SK-N-SH (cell line): ENCODE measurements around the gene PCYT1A. TPM values are rescaled to one million over a fixed set of nuclear protein-coding genes. Genes with fewer than 3 reads are reported as not detected.

ENCODE experiments used
- CTCF ChIA-PET: fragments of 300-600, 350-600 bp; formaldehyde crosslinking; extraction: SDS; loops from one replicate; lab custom pipeline; 2021; lab: Yijun Ruan, JAX
- POLR2A ChIA-PET: fragments of 350-600 bp; sonication (Branson Sonifier 250); formaldehyde crosslinking; extraction: SDS; loops from one replicate; lab custom pipeline; 2020; ENCODE audit warnings: antibody characterized with exemption, inconsistent platforms; lab: Yijun Ruan, JAX
- DNase-seq: peaks from one replicate; pipeline ENCODE4 v3.0.0; 2012
- H2AFZ ChIP-seq: fragments of 200-600 bp; sonication (generic); 2 replicates; pipeline ENCODE4 v1.8.1; 2016; ENCODE audit warnings: antibody characterized with exemption, mild to moderate bottlenecking, low read depth
- H3F3A ChIP-seq: fragments of 200-600 bp; sonication (generic); replicated peaks from 2 replicates; pipeline ENCODE3; 2016; ENCODE audit warnings: antibody characterized with exemption, mild to moderate bottlenecking; ENCODE audit not compliant: insufficient read depth
- H3K27ac ChIP-seq, 2 experiments: fragments of 200-500 bp in 1 of 2; fragments of 200-600 bp in 1 of 2; sonication (Bioruptor generic) in 1 of 2; sonication (generic), shearing (Covaris generic) in 1 of 2; 2 replicates each; pipeline versions ENCODE4 v1.5.1 to v1.6.1; 2014 to 2016; ENCODE audit warnings: low read depth in 2 of 2, inconsistent platforms in 1 of 2, low read length in 1 of 2, mild to moderate bottlenecking in 1 of 2, mixed read lengths in 1 of 2
- H3K27me3 ChIP-seq: fragments of 200-600 bp; sonication (generic), shearing (Covaris generic); 2 replicates; pipeline ENCODE4 v1.6.1; 2016; ENCODE audit warnings: mixed run types; ENCODE audit not compliant: insufficient read depth
- H3K36me3 ChIP-seq, 2 experiments: fragments of 200-500 bp in 1 of 2; fragments of 200-600 bp in 1 of 2; sonication (Bioruptor generic) in 1 of 2; sonication (generic) in 1 of 2; replicated peaks in 1 of 2; 2 replicates each; pipeline versions ENCODE3 to v1.5.1; 2014 to 2016; ENCODE audit warnings: low read length in 1 of 2, mild to moderate bottlenecking in 1 of 2; ENCODE audit not compliant: insufficient read depth in 2 of 2, control insufficient read depth in 1 of 2
- H3K4me1 ChIP-seq, 2 experiments: fragments of 200-500 bp in 1 of 2; fragments of 200-600 bp in 1 of 2; sonication (Bioruptor generic) in 1 of 2; sonication (generic), shearing (Covaris generic) in 1 of 2; 2 replicates each; pipeline versions ENCODE4 v1.5.1 to v1.6.1; 2014 to 2016; ENCODE audit warnings: low read depth in 1 of 2, low read length in 1 of 2, mixed run types in 1 of 2; ENCODE audit not compliant: insufficient read depth in 2 of 2, control insufficient read depth in 1 of 2
- H3K4me2 ChIP-seq: fragments of 200-600 bp; sonication (generic), shearing (Covaris generic); 2 replicates; pipeline ENCODE4 v1.6.1; 2017; ENCODE audit warnings: mixed run types
- H3K4me3 ChIP-seq, 2 experiments: fragments of 200-500 bp in 1 of 2; fragments of 200-600 bp in 1 of 2; sonication (Bioruptor generic) in 1 of 2; sonication (generic), shearing (Covaris generic) in 1 of 2; 2 replicates each; pipeline versions ENCODE4 v1.5.1 to v1.8.1; 2014 to 2016; ENCODE audit warnings: low read depth in 2 of 2, inconsistent platforms in 1 of 2, low read length in 1 of 2, mild to moderate bottlenecking in 1 of 2, mixed read lengths in 1 of 2, moderate library complexity in 1 of 2
- H3K79me2 ChIP-seq: fragments of 200-600 bp; sonication (generic); 2 replicates; pipeline ENCODE4 v1.8.1; 2017; ENCODE audit warnings: mild to moderate bottlenecking; ENCODE audit not compliant: insufficient read depth
- H3K9ac ChIP-seq: fragments of 200-600 bp; sonication (generic); 2 replicates; pipeline ENCODE4 v1.6.1; 2017; ENCODE audit warnings: mixed run types
- H3K9me2 ChIP-seq: fragments of 200-600 bp; sonication (generic); 2 replicates; pipeline ENCODE4 v1.6.1; 2017; ENCODE audit warnings: mixed run types
- H3K9me3 ChIP-seq: fragments of 200-600 bp; sonication (generic); 2 replicates; pipeline ENCODE4 v1.6.1; 2017; ENCODE audit warnings: mixed run types, mild to moderate bottlenecking, moderate library complexity
- H4K20me1 ChIP-seq: fragments of 200-600 bp; sonication (generic); 2 replicates; pipeline ENCODE4 v1.6.1; 2017; ENCODE audit warnings: mild to moderate bottlenecking, mixed run types; ENCODE audit not compliant: insufficient read depth
- CHD2 ChIP-seq: fragments of 150-350 bp; IDR thresholded peaks from 2 replicates; pipeline ENCODE4 v1.6.1; 2018; ENCODE audit warnings: low read length; ENCODE audit not compliant: partially characterized antibody
- CTCF ChIP-seq: fragments of 200-600 bp; sonication (generic); IDR thresholded peaks from 2 replicates; pipeline ENCODE4 v1.6.1; 2017; ENCODE audit warnings: antibody characterized with exemption, mild to moderate bottlenecking, moderate library complexity
- EP300 ChIP-seq, 2 experiments: IDR thresholded peaks; 2 replicates each; pipeline versions ENCODE4 v1.4.0 to v1.6.1; 2012; ENCODE audit warnings: borderline replicate concordance in 1 of 2, low read depth in 1 of 2, low read length in 1 of 2
- EZH2phosphoT487 ChIP-seq: fragments of 200-600 bp; sonication (generic); IDR thresholded peaks from 2 replicates; pipeline ENCODE4 v1.6.1; 2017; ENCODE audit warnings: low read depth, mixed run types, mild to moderate bottlenecking, antibody characterized with exemption, moderate library complexity, borderline replicate concordance
- FOXM1 ChIP-seq: IDR thresholded peaks from 2 replicates; pipeline ENCODE4 v1.4.0; 2012; ENCODE audit warnings: low read depth, mild to moderate bottlenecking
- GATA2 ChIP-seq: sonication (generic); formaldehyde crosslinking; IDR thresholded peaks from 2 replicates; pipeline ENCODE4 v1.5.0; 2020; ENCODE audit warnings: mild to moderate bottlenecking, missing genetic modification reagents
- JUND ChIP-seq: IDR thresholded peaks from 2 replicates; pipeline ENCODE4 v1.4.0; 2012
- MXI1 ChIP-seq: IDR thresholded peaks from 2 replicates; pipeline ENCODE4 v1.6.1; 2012; ENCODE audit warnings: mild to moderate bottlenecking, low read depth, low read length, improper control_type of control experiment
- NFIC ChIP-seq: IDR thresholded peaks from 2 replicates; pipeline ENCODE4 v1.4.0; 2012; ENCODE audit warnings: borderline replicate concordance
- NRF1 ChIP-seq: IDR thresholded peaks from 2 replicates; pipeline ENCODE4 v1.6.1; 2012; ENCODE audit warnings: low read depth, mild to moderate bottlenecking, low read length
- PBX3 ChIP-seq: IDR thresholded peaks from 2 replicates; pipeline ENCODE4; 2012
- RAD21 ChIP-seq: IDR thresholded peaks from 2 replicates; pipeline ENCODE4 v1.6.1; 2012; ENCODE audit warnings: mild to moderate bottlenecking, low read length
- REST ChIP-seq: IDR thresholded peaks from 2 replicates; pipeline ENCODE4 v1.6.1; 2012; ENCODE audit warnings: mild to moderate bottlenecking, low read depth, low read length, moderate library complexity
- RFX5 ChIP-seq: IDR thresholded peaks from 2 replicates; pipeline ENCODE4 v1.6.1; 2012; ENCODE audit warnings: mild to moderate bottlenecking, improper control_type of control experiment, low read length
- SIN3A ChIP-seq: IDR thresholded peaks from 2 replicates; pipeline ENCODE4 v1.6.1; 2012; ENCODE audit warnings: low read depth, mild to moderate bottlenecking, low read length, moderate library complexity, borderline replicate concordance
- SMC3 ChIP-seq: IDR thresholded peaks from 2 replicates; pipeline ENCODE4 v1.6.1; 2012; ENCODE audit warnings: low read depth, low read length, improper control_type of control experiment
- TEAD4 ChIP-seq: IDR thresholded peaks from 2 replicates; pipeline ENCODE4 v1.4.0; 2012; ENCODE audit warnings: mild to moderate bottlenecking, borderline replicate concordance; ENCODE audit not compliant: insufficient read depth
- USF2 ChIP-seq: fragments of 150-350 bp; IDR thresholded peaks from 2 replicates; pipeline ENCODE4 v1.6.1; 2017; ENCODE audit warnings: antibody characterized with exemption, low read length, low read depth, borderline replicate concordance
- ZBTB33 ChIP-seq: IDR thresholded peaks from 2 replicates; pipeline ENCODE4 v1.4.0; 2012; ENCODE audit warnings: low read depth, borderline replicate concordance
- WGBS: methylation state at CpG from one replicate; pipeline ENCODE4 v1.1.6; 2017; ENCODE audit warnings: low lambda C conversion rate; 5-methylcytosine and 5-hydroxymethylcytosine counted together
- polyA plus RNA-seq, 3 experiments: library from polyadenylated mRNA; depleted of rRNA; stranded (reverse); fragments of >200 nt; gene quantifications; 2 replicates each; pipeline ENCODE4 v1.2.3, GENCODE V29; 2012

Gene PCYT1A
- polyA plus RNA-seq, 1 of the 3 experiments (the other 2 are of a cell fraction), result 45.9 TPM

GRCh38 chr3:196198081-196198675 lies 89.3 kb downstream of the PCYT1A start:
- no peaks in the 10 kb centered on the region for H3K27me3 ChIP-seq
- H2AFZ ChIP-seq, result no peak overlapping the region
- TF ChIP-seq PBX3, result no peak
- TF ChIP-seq SMC3, result no peak
- TF ChIP-seq EZH2phosphoT487, result no peak
- no peak for TF ChIP-seq USF2
- no peak for TF ChIP-seq RFX5
- TF ChIP-seq NRF1, result no peak
- no peak for TF ChIP-seq SIN3A
- TF ChIP-seq REST, result no peak
- no peak for TF ChIP-seq GATA2
- no peak for TF ChIP-seq ZBTB33
- TF ChIP-seq NFIC, result no peak
- no peak for TF ChIP-seq TEAD4
- TF ChIP-seq JUND, result no peak
- no peak for TF ChIP-seq CHD2
- no peak for TF ChIP-seq MXI1
- TF ChIP-seq CTCF, result no peak
- TF ChIP-seq EP300 (IDR thresholded peaks at IDR 0.05; ENCODE audit: borderline replicate concordance in 1 of 2, low read depth in 1 of 2, low read length in 1 of 2), result no peak
- no peak for TF ChIP-seq RAD21
- TF ChIP-seq FOXM1, result no peak
- no peaks in the 10 kb centered on the region for H3K36me3 ChIP-seq
- no peaks in the 10 kb centered on the region for H3K9me3 ChIP-seq
- 71% methylated on average over 3 of the region's 15 CpGs for WGBS
- H3F3A ChIP-seq, result no peaks in the 10 kb centered on the region
- peaks cover 0 to 15% of the 10 kb centered on the region in 2 experiments; a peak in 1 of 4 replicates for H3K4me1 ChIP-seq
- H4K20me1 ChIP-seq, result no peaks in the 10 kb centered on the region
- H3K4me3 ChIP-seq, result no peak overlapping the region
- H3K27ac ChIP-seq, result no peak overlapping the region
- no peak overlapping the region for H3K9ac ChIP-seq
- no peaks in the 10 kb centered on the region for H3K9me2 ChIP-seq
- H3K79me2 ChIP-seq, result no peaks in the 10 kb centered on the region
- H3K4me2 ChIP-seq, result no peak overlapping the region
- ChIA-PET CTCF (interaction anchor here (0.7 to 13.7 kb wide), 8 partner anchors 20 to 153 kb away, joined by 3 to 258 read pairs (median 4); no protein-coding TSS in a partner anchor), POLR2A (no interaction called here)
- DNase-seq, result no peak
